ENCODE measurements around the gene LSS.
A peak's percentile ranks its signal among the peaks of the same experiment; 100 is the strongest.
"Not testable (repeated sequence)": the region's sequence is repeated elsewhere in the genome, so short reads cannot be mapped to it uniquely, and the experiment has no call there.

LSS gene

GRCh38 chr21:46171996-46172862, 56.3 kb downstream of the LSS start:
- peaks cover 23% of the 10 kb centered on the region for H3K27me3 Mint-ChIP-seq
- peaks cover 2% of the 10 kb centered on the region for H3K36me3 Mint-ChIP-seq
- H3K9me3 Mint-ChIP-seq = peaks cover 20% of the 10 kb centered on the region
- CTCF ChIA-PET = interaction anchor here (0.7 kb wide), 1 partner anchor 28 kb away, joined by 3 read pairs; no protein-coding TSS in a partner anchor
- no peak for DNase-seq
- H3K27ac Mint-ChIP-seq = no peak overlapping the region
- peaks cover 9% of the 10 kb centered on the region for H3K4me1 Mint-ChIP-seq
- no peak overlapping the region for H3K4me3 Mint-ChIP-seq

- Mint-ChIP-seq H3K27ac (no peak overlapping the region), H3K4me3 (no peak overlapping the region), H3K9me3 (peaks cover 20% of the 10 kb centered on the region), H3K36me3 (peaks cover 2% of the 10 kb centered on the region), H3K27me3 (peaks cover 23% of the 10 kb centered on the region), H3K4me1 (peaks cover 9% of the 10 kb centered on the region)
- no peak for DNase-seq
- CTCF ChIA-PET = no interaction called here
Measured at GRCh38 chr21:46171585-46171984, 57.0 kb downstream of the LSS start.

GRCh38 chr21:46170436-46171193, 58.0 kb downstream of the LSS start:
- H3K4me3 Mint-ChIP-seq, H3K36me3 Mint-ChIP-seq, CTCF ChIA-PET, H3K4me1 Mint-ChIP-seq: not testable (repeated sequence)
- DNase-seq = peak; percentile 40
- Mint-ChIP-seq H3K27me3 (peaks cover 16% of the 10 kb centered on the region), H3K27ac (peak overlapping the region; percentile 4), H3K9me3 (peaks cover 20% of the 10 kb centered on the region)

GRCh38 chr21:46168659-46169386, 59.8 kb downstream of the LSS start:
- H3K27ac Mint-ChIP-seq = no peak overlapping the region
- H3K36me3 Mint-ChIP-seq = peaks cover 1% of the 10 kb centered on the region
- CTCF ChIA-PET = no interaction called here

GRCh38 chr21:46168238-46168637, 60.3 kb downstream of the LSS start:
- peaks cover 9% of the 10 kb centered on the region for H3K4me1 Mint-ChIP-seq
- peaks cover 2% of the 10 kb centered on the region for H3K36me3 Mint-ChIP-seq
- no peak overlapping the region for H3K27ac Mint-ChIP-seq
- DNase-seq = no peak
- H3K27me3 Mint-ChIP-seq = peaks cover 13% of the 10 kb centered on the region
- no peak overlapping the region for H3K4me3 Mint-ChIP-seq
- CTCF ChIA-PET = no interaction called here
- peaks cover 7% of the 10 kb centered on the region for H3K9me3 Mint-ChIP-seq

More at GRCh38 chr21:46168659-46169386, 59.8 kb downstream of the LSS start:
- no peak for DNase-seq
- Mint-ChIP-seq H3K27me3 (peaks cover 17% of the 10 kb centered on the region), H3K4me3 (no peak overlapping the region), H3K4me1 (peaks cover 9% of the 10 kb centered on the region), H3K9me3 (peaks cover 11% of the 10 kb centered on the region)

- Mint-ChIP-seq H3K36me3 (peaks cover 6% of the 10 kb centered on the region), H3K4me3 (no peak overlapping the region), H3K9me3 (peaks cover 3% of the 10 kb centered on the region), H3K27ac (no peak overlapping the region), H3K4me1 (peaks cover 2% of the 10 kb centered on the region), H3K27me3 (peaks cover 26% of the 10 kb centered on the region)
- CTCF ChIA-PET = no interaction called here
- DNase-seq = no peak
Measured at GRCh38 chr21:46165098-46165497, 63.5 kb downstream of the LSS start.

GRCh38 chr21:46163380-46163779, 65.2 kb downstream of the LSS start:
- Mint-ChIP-seq H3K9me3 (peaks cover 3% of the 10 kb centered on the region), H3K4me1 (no peaks in the 10 kb centered on the region), H3K36me3 (peaks cover 6% of the 10 kb centered on the region), H3K27ac (peak overlapping the region; percentile 49), H3K4me3 (no peak overlapping the region), H3K27me3 (peaks cover 26% of the 10 kb centered on the region)
- CTCF ChIA-PET = no interaction called here
- no peak for DNase-seq

- peak; percentile 4 for DNase-seq
- peaks cover 6% of the 10 kb centered on the region for H3K36me3 Mint-ChIP-seq
- H3K9me3 Mint-ChIP-seq = peaks cover 3% of the 10 kb centered on the region
- H3K27ac Mint-ChIP-seq = no peak overlapping the region
- CTCF ChIA-PET = no interaction called here
- peaks cover 29% of the 10 kb centered on the region for H3K27me3 Mint-ChIP-seq
- H3K4me3 Mint-ChIP-seq = no peak overlapping the region
- H3K4me1 Mint-ChIP-seq = no peaks in the 10 kb centered on the region
Measured at GRCh38 chr21:46161633-46162592, 66.7 kb downstream of the LSS start.

GRCh38 chr21:46160907-46161632, 67.5 kb downstream of the LSS start:
- CTCF ChIA-PET = no interaction called here
- DNase-seq = peak; percentile 32

GRCh38 chr21:46160657-46160906, 68.0 kb downstream of the LSS start:
- no peaks in the 10 kb centered on the region for H3K4me1 Mint-ChIP-seq
- CTCF ChIA-PET = no interaction called here
- H3K27me3 Mint-ChIP-seq = peaks cover 29% of the 10 kb centered on the region
- no peak overlapping the region for H3K4me3 Mint-ChIP-seq
- peaks cover 3% of the 10 kb centered on the region for H3K9me3 Mint-ChIP-seq
- peaks cover 5% of the 10 kb centered on the region for H3K36me3 Mint-ChIP-seq
- H3K27ac Mint-ChIP-seq = no peak overlapping the region
- DNase-seq = no peak

More at GRCh38 chr21:46160907-46161632, 67.5 kb downstream of the LSS start:
- no peaks in the 10 kb centered on the region for H3K4me1 Mint-ChIP-seq
- peaks cover 29% of the 10 kb centered on the region for H3K27me3 Mint-ChIP-seq
- H3K9me3 Mint-ChIP-seq = peaks cover 3% of the 10 kb centered on the region
- peaks cover 5% of the 10 kb centered on the region for H3K36me3 Mint-ChIP-seq
- no peak overlapping the region for H3K4me3 Mint-ChIP-seq
- no peak overlapping the region for H3K27ac Mint-ChIP-seq

- H3K4me3 Mint-ChIP-seq = no peak overlapping the region
- peaks cover 5% of the 10 kb centered on the region for H3K36me3 Mint-ChIP-seq
- CTCF ChIA-PET = no interaction called here
- peaks cover 3% of the 10 kb centered on the region for H3K9me3 Mint-ChIP-seq
- DNase-seq = peak; percentile 16
- H3K27ac Mint-ChIP-seq = no peak overlapping the region
- H3K4me1 Mint-ChIP-seq = no peaks in the 10 kb centered on the region
- peaks cover 29% of the 10 kb centered on the region for H3K27me3 Mint-ChIP-seq
Measured at GRCh38 chr21:46159841-46160656, 68.5 kb downstream of the LSS start.

GRCh38 chr21:46159390-46159789, 69.2 kb downstream of the LSS start:
- DNase-seq = no peak
- no peaks in the 10 kb centered on the region for H3K4me1 Mint-ChIP-seq
- no peak overlapping the region for H3K4me3 Mint-ChIP-seq
- peaks cover 5% of the 10 kb centered on the region for H3K36me3 Mint-ChIP-seq
- CTCF ChIA-PET = no interaction called here
- peaks cover 26% of the 10 kb centered on the region for H3K27me3 Mint-ChIP-seq
- H3K27ac Mint-ChIP-seq = peak overlapping the region; percentile 5
- peaks cover 3% of the 10 kb centered on the region for H3K9me3 Mint-ChIP-seq
